Natural killer cell treated with Interleukin-12 subunit alpha and Interleukin-12 subunit beta and Interleukin-15 and Interleukin-18, amount 100 ng/mL, for 72 hours (primary cell): Measurements from ENCODE around the gene AKR1C8. TPM values are rescaled to one million over a fixed set of nuclear protein-coding genes. Genes with fewer than 3 reads are reported as not detected.
"Not testable (repeated sequence)": the region's sequence is repeated elsewhere in the genome, so short reads cannot be mapped to it uniquely, and the experiment has no call there.

Experiments used
- ATAC-seq, 2 donors: fragments of 150-1000 bp; cut with Tn5 transposase in 1 of 2; sonication (Bioruptor Pico), chemical (Tn5 transposase) in 1 of 2; 2 replicates each; pipeline ENCODE4 v1.10.0; 2021
- DNase-seq: peaks from one replicate; pipeline ENCODE4 v3.0.0; 2022; ENCODE audit warnings: low spot score
- H3K27ac Mint-ChIP-seq, 2 donors: 1 replicate in 1 of 2; 2 replicates in 1 of 2; pipeline ENCODE4 v1.8.0; 2022; ENCODE audit warnings: mixed read lengths in 2 of 2, mild to moderate bottlenecking in 1 of 2, moderate library complexity in 1 of 2
- H3K27me3 Mint-ChIP-seq, 2 donors: 1 replicate in 1 of 2; 2 replicates in 1 of 2; pipeline ENCODE4 v1.8.0; 2022; ENCODE audit warnings: mixed read lengths in 2 of 2
- H3K36me3 Mint-ChIP-seq: one replicate; pipeline ENCODE4 v1.8.0; 2022; ENCODE audit warnings: mixed read lengths
- H3K4me1 Mint-ChIP-seq, 2 donors: 1 replicate in 1 of 2; 2 replicates in 1 of 2; pipeline ENCODE4 v1.8.0; 2022; ENCODE audit warnings: low read depth in 2 of 2, mixed read lengths in 2 of 2, mild to moderate bottlenecking in 1 of 2
- H3K4me3 Mint-ChIP-seq: one replicate; pipeline ENCODE4 v1.8.0; 2022; ENCODE audit warnings: mixed read lengths
- H3K9me3 Mint-ChIP-seq: 2 replicates; pipeline ENCODE4 v1.8.0; 2022; ENCODE audit warnings: mixed read lengths
- total RNA-seq, 2 donors: library from RNA; stranded (reverse); gene quantifications; one replicate each; pipeline ENCODE4 v1.2.3, GENCODE V29; 2022

AKR1C8 gene
- total RNA-seq, 2 donors from 2014 or later = 0.38 to 1.3 TPM

DNA sequence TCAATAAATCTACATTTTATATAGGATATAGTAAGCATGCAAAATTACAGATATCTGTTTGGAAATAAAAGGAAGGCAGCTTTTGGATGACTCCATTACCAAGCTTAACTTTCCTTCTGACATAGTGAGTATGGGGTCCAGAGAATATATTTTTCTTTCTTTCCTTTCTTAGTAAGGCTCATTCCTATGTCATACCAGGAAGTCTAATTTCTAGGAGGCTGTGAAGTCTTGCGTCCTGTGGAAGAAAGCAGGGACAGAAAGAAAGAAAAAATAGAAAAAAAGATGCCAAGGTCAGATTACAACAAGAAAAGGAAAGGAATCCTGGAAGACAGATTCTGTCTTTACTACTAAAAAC lies 36.3 kb downstream of the AKR1C8 start:
- peaks cover 0 to 2% of the 10 kb centered on the region in 2 donors for H3K4me1 Mint-ChIP-seq
- DNase-seq = no peak
- peaks cover 4% of the 10 kb centered on the region for H3K9me3 Mint-ChIP-seq
- no peak overlapping the region for H3K4me3 Mint-ChIP-seq
- no peaks in the 10 kb centered on the region for H3K27me3 Mint-ChIP-seq
- H3K27ac Mint-ChIP-seq = no peak overlapping the region
- H3K36me3 Mint-ChIP-seq = no peaks in the 10 kb centered on the region
- ATAC-seq = no peak

DNA sequence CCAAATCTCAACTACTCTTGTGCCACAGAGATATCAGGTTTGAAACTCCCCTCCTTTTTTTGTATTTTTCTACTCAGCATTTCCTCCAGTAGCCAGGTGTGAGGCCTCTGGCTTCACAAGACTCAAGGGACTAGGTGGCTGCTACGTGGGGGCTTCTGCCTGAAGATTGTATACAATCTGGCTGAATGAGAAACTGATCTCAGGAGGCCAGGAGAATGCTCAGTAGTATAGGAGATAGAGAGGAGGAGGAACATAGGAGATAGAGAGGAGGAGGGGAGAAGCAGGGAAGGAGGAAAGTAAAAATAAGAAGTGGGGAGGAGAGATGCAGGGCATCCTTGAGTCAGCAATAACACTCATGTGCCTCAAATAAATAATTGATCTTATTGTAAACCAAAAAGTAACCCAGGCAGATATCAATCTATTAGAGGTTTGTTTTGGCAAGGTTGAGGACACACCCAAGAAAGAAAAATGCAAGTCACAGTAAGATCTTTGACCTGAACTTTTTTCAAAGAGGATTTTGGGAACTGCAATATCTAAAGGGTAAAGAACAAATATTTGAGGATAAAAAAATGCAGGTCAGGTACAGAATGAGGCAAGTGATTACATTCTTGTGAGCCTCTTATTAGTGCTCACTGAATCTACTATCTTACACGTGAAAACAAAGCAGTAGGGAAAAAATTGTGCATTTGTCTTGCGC lies 36.8 kb downstream of the AKR1C8 start:
- Mint-ChIP-seq H3K36me3 (no peaks in the 10 kb centered on the region), H3K27ac (no peak overlapping the region), H3K4me1 (peaks cover 0 to 2% of the 10 kb centered on the region in 2 donors), H3K27me3 (no peaks in the 10 kb centered on the region), H3K4me3 (no peak overlapping the region), H3K9me3 (peaks cover 4% of the 10 kb centered on the region)
- DNase-seq = no peak
- no peak for ATAC-seq

GRCh38 chr10:5147255-5147980 lies 37.5 kb downstream of the AKR1C8 start:
- DNase-seq = no peak
- Mint-ChIP-seq H3K4me1 (peaks cover 0 to 2% of the 10 kb centered on the region in 2 donors), H3K27me3 (no peaks in the 10 kb centered on the region), H3K27ac (no peak overlapping the region), H3K36me3 (no peaks in the 10 kb centered on the region), H3K4me3 (no peak overlapping the region), H3K9me3 (peaks cover 4% of the 10 kb centered on the region)
- ATAC-seq = no peak

GRCh38 chr10:5146920-5147254 lies 38.1 kb downstream of the AKR1C8 start:
- no peak overlapping the region for H3K27ac Mint-ChIP-seq
- no peaks in the 10 kb centered on the region for H3K36me3 Mint-ChIP-seq
- H3K4me1 Mint-ChIP-seq = peaks cover 0 to 2% of the 10 kb centered on the region in 2 donors
- H3K4me3 Mint-ChIP-seq = no peak overlapping the region
- no peaks in the 10 kb centered on the region for H3K27me3 Mint-ChIP-seq
- H3K9me3 Mint-ChIP-seq = peaks cover 4% of the 10 kb centered on the region
- no peak for DNase-seq
- ATAC-seq = no peak

DNA sequence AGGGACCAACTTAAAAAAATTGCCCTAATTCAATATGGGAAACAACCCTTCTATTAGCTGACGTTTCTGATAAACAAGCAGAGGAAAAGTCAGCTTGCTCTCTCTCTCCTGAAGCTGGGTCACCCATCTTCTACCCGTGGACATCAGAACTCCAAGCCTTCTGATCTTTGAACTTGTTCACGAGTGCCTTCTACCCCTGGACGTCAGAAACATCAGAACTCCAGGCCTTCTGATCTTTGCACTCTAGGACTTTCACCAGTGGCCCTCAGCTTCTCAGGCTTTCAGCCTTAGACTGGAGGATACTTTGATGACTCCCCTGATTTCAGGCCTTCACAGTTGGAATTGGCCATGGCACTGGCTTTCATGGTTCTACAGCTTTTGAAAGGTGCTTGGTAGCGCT lies 41.8 kb downstream of the AKR1C8 start:
- Mint-ChIP-seq H3K27me3 (no peaks in the 10 kb centered on the region), H3K4me1 (peaks cover 0 to 2% of the 10 kb centered on the region in 2 donors), H3K9me3 (peaks cover 4% of the 10 kb centered on the region)

DNA sequence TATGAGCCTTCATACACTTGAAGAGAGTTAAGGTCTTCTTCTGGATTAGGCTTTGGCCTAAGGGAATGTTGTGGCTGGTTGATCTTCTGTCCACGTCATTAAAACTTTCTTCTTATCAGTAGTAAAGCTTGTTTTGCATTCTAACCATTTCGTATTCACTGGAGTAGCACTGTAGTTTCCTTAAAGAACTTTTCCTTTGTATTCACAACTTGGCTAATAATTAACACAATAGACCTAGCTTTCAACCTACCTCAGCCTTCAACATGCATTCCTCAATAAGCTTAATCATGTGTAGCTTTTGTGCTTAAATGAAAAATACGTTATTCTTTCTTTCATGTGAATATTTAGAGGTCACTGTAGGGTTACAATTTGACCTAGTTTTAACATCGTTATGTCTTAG lies 42.8 kb downstream of the AKR1C8 start:
- Mint-ChIP-seq H3K9me3 (peaks cover 4% of the 10 kb centered on the region), H3K4me1 (no peaks in the 10 kb centered on the region), H3K36me3 (peaks cover 8% of the 10 kb centered on the region), H3K27ac (no peak overlapping the region), H3K4me3 (no peak overlapping the region), H3K27me3 (no peaks in the 10 kb centered on the region)
- no peak for ATAC-seq
- DNase-seq = no peak

More for the DNA sequence above, 41.8 kb downstream of the AKR1C8 start:
- no peak overlapping the region for H3K4me3 Mint-ChIP-seq
- no peak overlapping the region for H3K27ac Mint-ChIP-seq
- no peak for DNase-seq
- no peak for ATAC-seq
- no peaks in the 10 kb centered on the region for H3K36me3 Mint-ChIP-seq

DNA sequence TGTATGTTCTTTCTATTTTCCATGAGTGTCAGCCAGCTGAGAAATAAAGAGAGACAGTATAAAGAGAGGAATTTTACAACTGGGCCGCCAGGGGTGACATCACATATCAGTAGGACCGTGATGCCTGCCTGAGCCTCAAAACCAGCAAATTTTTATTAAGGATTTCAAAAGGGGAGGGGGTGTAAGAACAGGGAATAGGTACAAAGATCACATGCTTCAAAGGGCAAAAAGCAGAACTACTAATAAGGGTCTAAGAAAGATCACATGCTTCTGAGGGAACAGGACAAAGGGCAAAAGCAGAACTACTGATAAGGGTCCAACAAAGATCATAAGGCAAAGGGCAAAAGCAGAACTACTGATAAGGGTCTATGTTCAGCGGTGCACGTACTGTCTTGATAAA lies 47.3 kb downstream of the AKR1C8 start:
- not testable (repeated sequence) for H3K4me3 Mint-ChIP-seq, H3K27ac Mint-ChIP-seq, H3K9me3 Mint-ChIP-seq, H3K27me3 Mint-ChIP-seq, H3K4me1 Mint-ChIP-seq, DNase-seq, ATAC-seq
- peaks cover 16% of the 10 kb centered on the region for H3K36me3 Mint-ChIP-seq

DNA sequence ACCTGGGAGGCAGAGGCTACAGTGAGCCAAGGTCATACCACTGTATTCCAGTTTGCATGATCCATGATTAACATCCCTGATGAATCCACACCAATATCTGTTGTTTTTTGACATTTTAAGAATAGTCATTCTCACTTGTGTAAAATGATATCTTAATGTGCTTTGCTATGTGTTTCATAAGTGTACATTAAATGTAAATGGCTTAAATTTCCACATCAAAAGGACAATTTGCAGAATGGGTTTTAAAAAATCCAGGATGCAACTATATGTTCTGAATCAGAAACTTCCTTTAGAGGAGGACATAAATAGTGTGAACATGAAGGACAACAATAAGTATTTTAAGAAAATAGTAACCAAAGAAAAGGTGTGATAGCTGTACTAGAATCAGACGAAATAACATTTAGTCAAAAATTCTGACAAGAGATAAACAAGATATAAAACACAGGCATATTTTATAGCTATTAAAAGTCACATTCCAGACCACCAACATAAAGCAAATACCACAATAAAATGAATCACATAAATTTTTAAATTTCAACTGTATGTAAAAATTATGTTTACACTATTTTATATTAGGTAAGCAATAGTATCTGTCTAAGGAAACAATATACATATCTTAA lies 48.4 kb downstream of the AKR1C8 start:
- Mint-ChIP-seq H3K9me3 (no peaks in the 10 kb centered on the region), H3K27me3 (no peaks in the 10 kb centered on the region), H3K4me3 (no peak overlapping the region), H3K4me1 (no peaks in the 10 kb centered on the region), H3K36me3 (peaks cover 16% of the 10 kb centered on the region), H3K27ac (no peak overlapping the region)
- DNase-seq = no peak
- no peak for ATAC-seq

DNA sequence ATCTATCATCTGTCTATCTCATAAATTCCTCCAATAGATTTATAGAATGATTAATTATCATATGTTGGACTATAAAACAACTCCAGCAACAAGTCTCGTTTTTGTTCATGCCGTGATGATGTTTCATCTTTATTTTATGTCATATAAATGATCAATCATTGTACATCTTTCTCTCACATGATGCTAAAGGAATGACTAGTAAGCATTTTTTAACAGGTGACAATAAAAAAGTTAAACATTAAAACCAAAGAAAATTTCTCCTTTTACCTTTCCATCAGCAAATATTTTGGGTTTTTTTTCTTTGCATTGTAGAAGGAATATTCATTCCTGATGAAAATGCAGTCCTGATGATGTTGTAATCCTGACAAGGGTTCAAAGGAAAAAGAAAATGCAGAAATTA lies 49.4 kb downstream of the AKR1C8 start:
- Mint-ChIP-seq H3K4me1 (no peaks in the 10 kb centered on the region), H3K36me3 (peaks cover 16% of the 10 kb centered on the region), H3K27ac (no peak overlapping the region), H3K27me3 (no peaks in the 10 kb centered on the region), H3K9me3 (no peaks in the 10 kb centered on the region), H3K4me3 (no peak overlapping the region)
- no peak for DNase-seq
- no peak for ATAC-seq

- Mint-ChIP-seq H3K36me3 (peaks cover 27% of the 10 kb centered on the region), H3K4me3 (no peak overlapping the region), H3K27me3 (peaks cover 0 to 5% of the 10 kb centered on the region in 2 donors), H3K27ac (no peak overlapping the region), H3K4me1 (peaks cover 0 to 5% of the 10 kb centered on the region in 2 donors), H3K9me3 (peaks cover 7% of the 10 kb centered on the region)
- no peak for DNase-seq
- no peak for ATAC-seq
Measured at GRCh38 chr10:5125315-5126044, 59.5 kb downstream of the AKR1C8 start.

DNA sequence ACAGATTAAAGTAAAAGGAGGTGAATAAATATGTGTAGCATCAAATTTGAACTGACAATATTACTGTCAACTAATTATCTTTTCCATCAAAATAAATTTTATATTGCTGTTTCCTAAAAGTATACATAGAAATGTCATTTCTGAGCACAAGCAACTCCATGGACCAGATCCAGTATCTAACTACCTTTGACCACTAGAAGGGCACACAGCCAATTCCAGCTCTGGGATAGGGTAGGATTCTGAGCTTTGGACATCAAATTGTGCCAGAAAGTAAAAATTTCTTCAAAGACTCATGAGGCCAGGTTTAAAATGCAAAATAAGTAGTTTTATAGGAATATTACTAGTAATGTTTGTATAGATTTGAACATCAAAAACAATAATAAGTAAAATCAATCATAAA lies 61.1 kb downstream of the AKR1C8 start:
- DNase-seq (no peak), ATAC-seq (no peak)
- Mint-ChIP-seq H3K9me3 (peaks cover 7% of the 10 kb centered on the region), H3K27ac (no peak overlapping the region), H3K36me3 (peaks cover 22% of the 10 kb centered on the region), H3K4me3 (no peak overlapping the region), H3K27me3 (peaks cover 0 to 2% of the 10 kb centered on the region in 2 donors), H3K4me1 (peaks cover 0 to 2% of the 10 kb centered on the region in 2 donors)

GRCh38 chr10:5119997-5120396 lies 65.0 kb downstream of the AKR1C8 start:
- H3K36me3 Mint-ChIP-seq, ATAC-seq, H3K4me3 Mint-ChIP-seq, H3K9me3 Mint-ChIP-seq, H3K27me3 Mint-ChIP-seq, DNase-seq, H3K27ac Mint-ChIP-seq, H3K4me1 Mint-ChIP-seq: not testable (repeated sequence)

- no peak for ATAC-seq
Measured at GRCh38 chr10:5117026-5117425, 67.9 kb downstream of the AKR1C8 start.

GRCh38 chr10:5116621-5117020 lies 68.3 kb downstream of the AKR1C8 start:
- no peak overlapping the region for H3K4me3 Mint-ChIP-seq
- H3K9me3 Mint-ChIP-seq = no peaks in the 10 kb centered on the region
- no peak for ATAC-seq
- H3K27ac Mint-ChIP-seq = no peak overlapping the region
- no peaks in the 10 kb centered on the region for H3K27me3 Mint-ChIP-seq
- H3K4me1 Mint-ChIP-seq = no peaks in the 10 kb centered on the region
- DNase-seq = no peak
- H3K36me3 Mint-ChIP-seq = peaks cover 5% of the 10 kb centered on the region

More at GRCh38 chr10:5117026-5117425, 67.9 kb downstream of the AKR1C8 start:
- H3K4me1 Mint-ChIP-seq = no peaks in the 10 kb centered on the region
- H3K36me3 Mint-ChIP-seq = peaks cover 5% of the 10 kb centered on the region
- no peaks in the 10 kb centered on the region for H3K27me3 Mint-ChIP-seq
- no peaks in the 10 kb centered on the region for H3K9me3 Mint-ChIP-seq
- no peak overlapping the region for H3K4me3 Mint-ChIP-seq
- DNase-seq = no peak
- H3K27ac Mint-ChIP-seq = no peak overlapping the region
